ENCODE results near the gene APOBEC3B.

DNA sequence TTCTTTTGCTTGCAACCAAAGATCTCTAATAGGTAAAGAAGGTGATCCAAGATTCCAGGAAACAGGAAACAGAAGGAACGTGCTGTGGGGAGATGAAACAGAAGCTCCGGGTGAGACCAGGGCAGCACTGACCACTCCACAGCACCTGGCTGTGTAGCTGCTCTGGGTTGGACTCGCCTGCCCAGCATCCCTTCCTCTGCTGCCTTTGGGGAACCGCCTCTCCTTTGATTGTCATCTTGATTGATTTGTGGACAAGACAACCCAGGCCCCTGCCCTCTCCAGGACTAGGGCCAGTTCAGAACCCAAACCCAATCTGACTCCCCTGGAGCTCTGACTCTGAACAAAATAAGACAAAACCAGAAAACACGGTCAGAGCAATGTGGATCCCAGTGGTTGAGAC lies 39.4 kb upstream of the APOBEC3B start:
- TF ChIP-seq CTCF (IDR thresholded peaks at IDR 0.05): no peak
- TF ChIP-seq POLR2A (IDR thresholded peaks at IDR 0.05): no peak
